HG03432 (cell line): ENCODE results near the gene RFLNA.

Source experiments
- ATAC-seq: cut with Tn5 transposase; IDR thresholded peaks from one replicate; pipeline ENCODE4 v1.9.1; 2021; ENCODE audit warnings: mild to moderate bottlenecking, moderate library complexity; ENCODE audit not compliant: unreplicated experiment

RFLNA gene

DNA sequence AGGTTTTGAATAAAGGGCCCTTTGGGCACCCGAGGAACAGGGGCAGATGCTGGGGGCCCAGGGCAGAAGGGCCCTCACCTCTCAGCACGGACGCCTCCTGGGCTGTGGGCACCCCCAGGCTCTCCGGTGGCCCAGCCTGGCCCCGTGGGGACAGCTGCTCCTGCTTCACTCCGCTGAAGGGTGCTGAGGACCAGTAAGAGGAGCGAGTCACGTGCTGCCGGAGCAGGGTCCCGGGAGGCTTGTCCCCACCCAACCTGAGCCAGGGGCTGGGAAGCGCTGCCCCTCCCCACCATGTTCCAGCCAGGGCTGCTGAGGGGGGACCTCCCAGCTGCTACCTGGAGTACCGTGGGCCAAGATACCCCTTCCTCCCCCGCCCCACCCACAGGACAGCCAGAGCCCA, 59.5 kb downstream of the RFLNA start:
- ATAC-seq: no peak

DNA sequence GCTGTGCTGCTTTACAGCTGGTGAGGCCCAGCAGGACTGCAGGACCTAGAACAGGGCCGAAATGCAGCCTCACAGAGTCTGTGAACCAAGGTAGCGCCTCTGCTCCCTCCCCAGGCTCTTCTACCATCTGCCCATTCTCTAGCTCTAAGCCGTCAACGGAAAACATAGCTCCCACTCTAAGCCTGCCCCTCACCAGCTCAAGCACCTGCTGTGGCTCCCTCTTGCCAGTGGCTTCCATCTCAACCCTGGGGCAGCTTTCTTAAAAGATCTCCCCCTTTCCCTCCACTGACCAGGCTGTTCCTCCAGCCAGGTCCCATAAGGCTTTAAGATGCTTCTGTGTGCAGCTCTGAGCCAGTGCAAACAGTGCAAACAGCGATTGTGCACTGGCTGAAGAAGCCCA, 61.3 kb downstream of the RFLNA start:
- ATAC-seq: no peak

DNA sequence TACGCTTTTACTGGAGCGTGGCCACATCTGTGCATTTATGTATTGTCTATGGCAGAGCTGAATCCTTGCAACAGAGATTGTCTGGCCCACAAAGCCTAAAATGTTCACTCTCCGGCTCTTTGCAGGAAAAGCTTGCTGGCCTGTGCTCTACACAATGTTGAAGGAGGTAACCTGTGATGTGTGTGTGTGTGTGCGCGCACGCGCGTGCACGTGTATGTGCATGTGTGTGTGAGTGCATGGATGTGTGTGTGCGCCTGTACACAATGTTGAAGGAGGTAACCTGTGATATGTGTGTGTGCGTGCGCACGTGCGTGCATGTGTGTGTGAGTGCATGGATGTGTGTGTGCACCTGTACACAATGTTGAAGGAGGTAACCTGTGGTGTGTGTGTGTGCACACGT, 62.7 kb downstream of the RFLNA start:
- ATAC-seq: no peak

DNA sequence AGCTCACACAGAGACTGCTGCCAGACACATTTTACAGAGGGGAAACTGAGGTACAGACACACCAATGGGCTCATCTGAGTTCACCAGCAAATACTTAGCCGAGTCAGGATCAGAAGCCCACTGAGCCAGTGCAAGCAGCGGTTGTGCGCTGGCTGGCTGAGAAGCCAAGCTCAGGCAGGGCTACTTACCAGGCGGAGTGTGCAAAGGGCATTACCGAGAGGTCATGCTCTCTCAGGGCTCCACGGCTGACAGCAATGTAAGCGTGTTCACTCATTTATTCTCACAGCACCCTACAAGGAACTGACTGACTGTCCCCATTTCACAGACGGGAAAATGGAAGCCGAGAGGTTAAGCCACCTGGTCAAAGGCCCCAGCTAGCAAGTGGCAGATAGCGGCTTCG, 63.7 kb downstream of the RFLNA start:
- no peak for ATAC-seq

DNA sequence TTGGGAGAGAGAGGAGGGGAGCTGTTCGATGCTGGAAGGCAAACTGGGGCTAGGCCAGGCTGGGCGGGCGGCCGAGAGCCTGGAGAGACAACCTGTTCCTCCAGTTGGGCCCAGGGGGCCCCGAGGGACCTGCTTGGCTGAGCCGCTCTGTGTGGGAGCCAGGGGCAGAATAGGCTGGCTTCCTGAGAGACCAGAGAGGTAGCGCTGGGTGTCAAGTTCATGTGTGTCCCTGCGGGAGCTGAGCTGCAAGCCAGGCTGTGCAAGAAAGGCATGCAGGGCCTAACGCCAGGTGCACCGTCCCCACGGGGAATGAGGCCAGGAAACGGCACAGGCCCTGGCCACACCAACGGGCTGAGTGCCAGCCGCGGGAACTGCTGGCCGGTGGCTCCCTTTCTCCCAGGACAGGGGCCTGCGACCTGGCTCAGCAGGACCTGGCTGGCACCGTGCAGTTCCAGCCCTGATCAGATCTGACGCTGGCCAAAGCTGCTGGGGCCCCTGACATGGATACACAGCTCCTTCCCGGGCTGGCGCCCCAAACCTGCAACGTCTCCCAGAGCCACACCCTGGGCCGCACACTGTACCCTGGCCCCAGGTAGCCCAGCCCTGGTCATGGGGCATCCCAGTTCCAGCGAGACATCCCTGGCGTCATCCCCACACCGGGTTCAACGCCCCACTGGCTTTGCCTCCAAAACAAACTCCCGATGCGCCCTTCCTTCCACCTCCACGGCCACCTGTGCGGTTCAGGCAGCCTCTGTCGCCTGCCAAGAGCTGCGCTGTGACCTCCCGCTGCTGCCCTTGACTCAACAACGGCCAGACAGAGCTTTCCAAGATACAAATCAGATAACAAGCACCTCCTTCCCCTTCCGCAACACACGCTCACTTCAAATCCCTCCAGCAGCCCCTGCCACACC, 65.0 kb downstream of the RFLNA start:
- ATAC-seq: no peak

DNA sequence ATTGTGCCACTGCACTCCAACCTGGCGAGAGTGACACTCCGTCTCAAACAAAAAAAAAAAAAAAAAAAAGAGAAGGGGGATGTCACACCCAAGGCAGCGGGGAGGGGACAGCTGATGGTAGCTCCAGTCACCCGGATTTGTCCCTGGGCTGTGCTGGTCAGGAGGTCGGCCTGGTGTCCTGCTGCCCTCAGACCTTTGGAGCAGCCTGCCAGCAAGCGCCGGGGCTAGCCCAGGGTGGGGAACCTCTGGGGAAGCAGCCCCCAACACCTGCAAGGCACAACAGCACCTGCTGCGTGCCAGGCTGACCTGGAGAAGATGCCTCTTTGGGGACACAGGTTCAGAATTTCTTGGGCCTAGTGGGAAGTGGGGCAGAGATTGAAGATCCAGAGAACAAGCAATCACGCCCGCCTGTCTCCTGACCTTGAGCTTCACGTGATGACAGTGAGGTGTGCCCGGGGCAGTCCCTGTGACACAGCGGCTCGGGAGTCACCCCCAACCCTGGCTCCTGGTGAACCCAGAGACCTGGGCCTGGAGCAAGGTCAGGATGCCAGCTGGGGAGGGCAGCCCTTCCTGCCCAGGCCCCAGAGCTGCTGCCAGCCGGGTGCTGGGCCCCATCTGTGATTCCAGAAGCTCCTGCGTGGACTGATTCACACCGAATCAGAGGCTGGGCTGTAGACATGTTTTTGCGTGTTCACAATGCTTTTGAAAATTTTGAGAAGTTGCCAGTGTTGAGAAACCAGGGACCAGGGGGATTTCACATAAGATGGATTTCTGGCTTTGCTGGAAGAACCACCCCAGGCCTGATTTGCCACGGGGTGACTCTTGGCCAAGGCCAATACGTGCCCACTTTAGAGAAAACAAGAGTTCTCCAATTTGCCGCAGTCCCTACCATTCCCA, 66.4 kb downstream of the RFLNA start:
- no peak for ATAC-seq

DNA sequence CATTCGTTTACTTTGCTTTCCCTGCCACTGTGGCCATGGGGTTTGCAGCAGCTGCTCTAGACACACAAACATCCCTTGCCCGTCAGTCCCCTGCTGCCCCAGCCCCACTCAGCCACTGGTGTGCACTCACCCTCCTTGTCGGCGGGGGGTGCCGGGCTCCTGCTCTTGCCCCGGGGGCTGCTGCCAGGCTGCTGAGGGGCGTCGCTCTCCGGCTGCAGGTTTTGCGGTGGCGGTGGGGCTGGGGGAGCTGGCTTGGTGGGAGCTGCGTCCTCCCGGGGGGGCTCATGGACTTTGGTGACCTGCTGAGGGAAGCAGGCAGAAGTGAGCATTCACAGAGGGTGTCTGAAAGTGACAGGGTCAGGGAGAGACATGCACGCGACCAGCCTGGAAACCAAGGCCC, 67.1 kb downstream of the RFLNA start:
- no peak for ATAC-seq

DNA sequence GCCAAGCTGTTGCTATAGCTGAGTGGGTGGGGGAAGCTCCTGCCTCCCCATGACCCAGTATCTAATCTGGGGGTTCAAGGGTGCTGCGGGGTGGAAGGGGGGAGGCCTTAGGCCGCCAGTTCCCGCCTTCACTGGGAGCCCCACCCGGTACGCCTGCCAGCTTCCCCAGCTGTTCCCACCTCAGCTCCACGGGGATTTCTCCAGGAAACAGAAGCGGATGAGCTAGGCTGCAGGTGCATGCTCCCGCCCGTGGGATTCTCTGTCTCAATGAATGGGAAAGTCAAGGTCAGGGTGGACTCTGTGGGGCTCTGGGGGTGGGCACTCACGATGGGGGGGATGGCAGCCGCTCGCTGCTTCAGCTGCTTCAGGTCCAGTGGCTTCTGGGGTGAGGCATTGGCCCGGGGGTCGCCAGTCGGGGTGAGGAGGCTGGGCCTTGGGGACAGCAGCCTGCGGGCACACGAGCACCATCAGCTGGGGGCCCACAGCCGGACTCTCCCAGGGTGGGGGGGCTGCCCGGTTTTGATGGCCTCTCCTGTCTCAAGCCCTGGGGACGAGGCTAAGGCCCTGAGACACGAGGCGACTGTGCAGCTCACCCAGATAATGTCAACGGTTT, 68.6 kb downstream of the RFLNA start:
- ATAC-seq: no peak

DNA sequence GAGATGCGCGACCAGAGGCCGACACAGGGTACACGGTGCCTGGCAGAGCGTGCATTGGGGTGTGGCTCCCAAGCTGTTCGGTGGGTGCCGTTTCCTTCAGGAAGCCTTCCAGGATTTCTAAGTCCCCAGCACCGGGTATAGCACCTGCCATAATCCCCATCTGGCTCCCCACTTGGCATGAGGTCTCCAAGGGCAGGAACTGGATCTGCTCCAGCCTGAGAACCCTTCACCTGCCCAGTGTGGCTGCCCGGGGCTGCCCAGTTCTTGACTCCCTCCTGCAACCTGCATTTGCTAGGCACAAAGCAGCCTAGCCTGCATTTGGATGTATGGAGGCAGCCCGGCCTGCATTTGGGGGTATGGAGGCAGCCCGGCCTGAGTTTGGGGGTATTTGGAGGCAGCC, 69.7 kb downstream of the RFLNA start:
- ATAC-seq: no peak
